ENCODE results near the gene ORC5.

The ORC5 gene

GRCh38 chr7:104124469-104124868, 83.3 kb downstream of the ORC5 start:
- H3K4me3 ChIP-seq (ENCODE audit: low read depth, low read length) = no peak overlapping the region
- TF ChIP-seq CTCF (conservative IDR thresholded peaks at IDR 0.05; ENCODE audit: low read depth, low read length) = no peak
- DNase-seq (ENCODE audit: low read depth) = no peak

GRCh38 chr7:104123786-104124185, 84.0 kb downstream of the ORC5 start:
- TF ChIP-seq CTCF (conservative IDR thresholded peaks at IDR 0.05; ENCODE audit: low read depth, low read length) = no peak
- no peak overlapping the region for H3K4me3 ChIP-seq (ENCODE audit: low read depth, low read length)
- peak; percentile 29 for DNase-seq (ENCODE audit: low read depth)

DNA sequence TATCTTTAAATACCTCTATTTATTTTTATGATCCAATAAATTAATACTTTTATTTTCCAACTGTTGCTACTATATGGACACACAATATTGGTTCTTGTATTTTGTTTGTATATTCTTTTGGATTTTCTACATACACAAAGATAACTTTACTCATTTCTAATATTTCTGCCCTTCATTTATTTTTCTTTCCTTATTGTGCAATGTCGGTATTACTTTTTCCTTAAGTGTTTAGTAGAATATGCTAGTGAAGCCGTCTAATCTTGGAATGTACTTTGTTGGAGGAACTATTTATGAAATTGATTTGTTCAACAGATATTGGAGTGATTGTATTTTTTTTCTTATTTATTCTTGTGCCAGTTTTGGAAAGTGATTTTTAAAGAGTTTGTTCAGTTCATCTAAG, 94.0 kb downstream of the ORC5 start:
- no peak for TF ChIP-seq CTCF (conservative IDR thresholded peaks at IDR 0.05; ENCODE audit: low read depth, low read length)
- no peak for DNase-seq (ENCODE audit: low read depth)
- no peak overlapping the region for H3K4me3 ChIP-seq (ENCODE audit: low read depth, low read length)

- DNase-seq (ENCODE audit: low read depth) = no peak
- no peak for TF ChIP-seq CTCF (conservative IDR thresholded peaks at IDR 0.05; ENCODE audit: low read depth, low read length)
- no peak overlapping the region for H3K4me3 ChIP-seq (ENCODE audit: low read depth, low read length)
These were observed 95.2 kb downstream of the ORC5 start for GRCh38 chr7:104112623-104113022.

DNA sequence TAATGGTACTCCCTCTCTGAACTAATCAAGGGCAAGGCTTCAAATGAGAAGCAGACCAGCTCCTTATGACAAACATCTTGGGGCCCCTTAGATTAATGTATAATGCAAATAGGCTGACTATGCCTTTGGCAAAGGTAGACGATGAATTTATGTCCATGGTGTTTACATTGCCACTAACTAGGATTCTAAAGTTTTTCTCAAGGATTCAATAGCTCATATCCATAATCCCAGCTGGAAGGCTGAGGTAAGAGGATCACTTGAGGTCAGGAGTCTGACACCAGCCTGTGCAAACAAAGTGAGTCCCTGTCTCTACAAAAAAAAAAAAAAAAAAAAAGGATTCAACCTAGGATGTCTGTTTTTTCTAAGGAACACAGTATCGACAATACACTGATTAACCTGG, 96.5 kb downstream of the ORC5 start:
- no peak overlapping the region for H3K4me3 ChIP-seq (ENCODE audit: low read depth, low read length)
- TF ChIP-seq CTCF (conservative IDR thresholded peaks at IDR 0.05; ENCODE audit: low read depth, low read length) = no peak
- DNase-seq (ENCODE audit: low read depth) = no peak

- DNase-seq (ENCODE audit: low read depth) = peak; percentile 62
- peak; percentile 47 for TF ChIP-seq CTCF (conservative IDR thresholded peaks at IDR 0.05; ENCODE audit: low read depth, low read length)
- no peak overlapping the region for H3K4me3 ChIP-seq (ENCODE audit: low read depth, low read length)
These were observed 101.5 kb downstream of the ORC5 start for GRCh38 chr7:104106108-104106905.

DNA sequence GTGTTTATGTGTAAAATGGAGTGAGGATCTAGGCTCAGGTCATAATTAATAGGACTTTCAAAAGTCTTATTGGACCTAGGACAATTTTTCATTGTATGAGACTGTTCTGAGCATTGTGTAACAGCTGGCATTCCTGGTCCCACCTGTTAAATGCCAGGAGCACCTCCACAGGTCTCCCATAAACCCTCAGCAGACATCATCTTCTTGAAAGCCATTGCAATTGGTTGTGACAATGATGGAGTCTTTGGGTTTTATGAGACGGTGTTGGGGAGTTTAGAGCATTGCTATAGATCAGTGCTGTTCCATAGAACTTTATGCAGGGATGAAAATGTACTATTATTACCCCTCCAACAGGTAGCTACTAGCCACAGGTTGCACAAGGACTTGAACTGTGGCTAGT, 108.9 kb downstream of the ORC5 start:
- no peak for TF ChIP-seq CTCF (conservative IDR thresholded peaks at IDR 0.05; ENCODE audit: low read depth, low read length)

More for the DNA sequence above, 108.9 kb downstream of the ORC5 start:
- no peak overlapping the region for H3K4me3 ChIP-seq (ENCODE audit: low read depth, low read length)
- no peak for DNase-seq (ENCODE audit: low read depth)

Measured in choroid plexus epithelial cell (primary cell).